HT-29 (cell line): ENCODE measurements around the gene KRT33A. TPM values are rescaled to one million over a fixed set of nuclear protein-coding genes. Genes with fewer than 3 reads are reported as not detected.
"Not testable (repeated sequence)": the region's sequence is repeated elsewhere in the genome, so short reads cannot be mapped to it uniquely, and the experiment has no call there.

Source experiments
- DNase-seq: peaks from one replicate; pipeline ENCODE4 v3.0.0-alpha.2; 2015; ENCODE audit warnings: low spot score
- total RNA-seq: library from RNA; depleted of rRNA; stranded (reverse); fragments of >200 nt; shearing (Covaris generic); gene quantifications from 2 replicates; pipeline ENCODE4 v1.2.3, GENCODE V29; 2014; rRNA removed

KRT33A gene
- not detected in 2 replicates for total RNA-seq

DNA sequence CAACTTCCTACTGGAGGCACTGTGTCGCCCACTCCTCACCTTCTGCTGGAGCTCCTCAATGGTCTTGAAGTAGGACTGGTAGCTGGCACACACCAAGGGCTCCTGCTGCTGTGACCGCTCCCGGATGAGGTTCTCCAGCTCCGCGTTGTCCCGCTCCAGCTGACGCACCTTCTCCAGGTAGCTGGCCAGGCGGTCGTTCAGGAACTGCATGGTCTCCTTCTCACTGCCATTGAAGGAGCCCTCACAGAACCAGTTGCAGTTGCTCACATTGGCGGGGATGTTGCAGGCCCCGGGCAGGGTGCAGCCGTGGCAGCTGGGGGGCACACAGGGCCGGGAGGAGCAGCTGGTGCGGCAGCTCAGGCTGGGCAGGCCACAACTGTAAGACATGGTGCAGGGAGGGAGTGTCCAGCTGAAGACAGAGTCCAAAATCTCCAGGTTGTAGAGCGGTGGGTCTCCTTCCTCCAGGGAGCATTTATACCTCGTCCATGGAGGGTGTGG is at the start of gene KRT33A:
TSS of gene KRT33A (minus strand) at position 448 of the 498 bp plus-strand sequence. CDS start at position 387, 61 bp downstream.
- not testable (repeated sequence) for DNase-seq

DNA sequence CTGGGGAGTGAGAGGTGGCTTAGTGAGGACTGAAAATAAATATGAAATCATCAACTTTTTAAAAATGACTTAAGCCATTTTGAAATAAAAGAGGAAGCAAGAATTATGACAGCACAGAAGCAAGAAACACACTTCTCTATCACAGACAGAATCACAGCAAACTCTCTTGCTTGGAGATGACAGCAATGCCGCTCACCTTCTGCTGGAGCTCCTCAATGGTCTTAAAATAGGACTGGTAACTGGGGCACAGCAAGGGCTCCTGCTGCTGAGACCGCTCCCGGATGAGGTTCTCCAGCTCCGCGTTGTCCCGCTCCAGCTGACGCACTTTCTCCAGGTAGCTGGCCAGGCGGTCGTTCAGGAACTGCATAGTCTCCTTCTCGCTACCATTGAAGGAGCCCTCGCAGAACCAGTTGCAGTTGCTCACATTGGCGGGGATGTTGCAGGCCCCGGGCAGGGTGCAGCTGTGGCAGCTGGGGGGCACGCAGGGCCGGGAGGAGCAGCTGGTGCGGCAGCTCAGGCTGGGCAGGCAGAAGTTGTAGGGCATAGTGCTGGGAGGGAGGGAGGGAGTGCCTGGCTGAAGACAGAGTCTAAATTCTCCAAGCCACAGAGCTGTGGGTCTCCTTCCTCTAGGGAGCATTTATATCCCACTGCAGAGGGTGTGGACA is 46.5 kb upstream of the KRT33A start, which contains the start of gene KRT31:
TSS of gene KRT31 (minus strand) at position 613 of the 665 bp plus-strand sequence. CDS start at position 544, 69 bp downstream.
- no peak for DNase-seq

DNA sequence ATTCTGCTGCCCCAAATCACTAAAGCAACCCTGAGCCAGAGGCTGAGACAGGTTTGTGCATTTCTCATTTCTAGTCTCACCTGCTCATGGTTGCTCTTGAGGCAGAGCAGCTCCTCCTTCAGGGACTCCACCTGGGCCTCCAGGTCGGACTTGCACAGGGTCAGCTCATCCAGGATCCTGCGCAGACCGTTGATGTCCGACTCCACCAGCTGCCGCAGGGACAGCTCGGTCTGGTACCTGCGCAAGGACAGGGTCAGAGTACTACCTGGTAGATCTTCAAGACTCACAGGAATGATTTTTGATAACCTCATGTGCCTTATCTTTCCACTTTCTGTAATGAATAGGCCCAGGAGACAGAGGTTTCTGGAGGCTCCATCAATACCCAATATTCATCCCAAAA is 45.7 kb upstream of the KRT33A start:
- no peak for DNase-seq

DNA sequence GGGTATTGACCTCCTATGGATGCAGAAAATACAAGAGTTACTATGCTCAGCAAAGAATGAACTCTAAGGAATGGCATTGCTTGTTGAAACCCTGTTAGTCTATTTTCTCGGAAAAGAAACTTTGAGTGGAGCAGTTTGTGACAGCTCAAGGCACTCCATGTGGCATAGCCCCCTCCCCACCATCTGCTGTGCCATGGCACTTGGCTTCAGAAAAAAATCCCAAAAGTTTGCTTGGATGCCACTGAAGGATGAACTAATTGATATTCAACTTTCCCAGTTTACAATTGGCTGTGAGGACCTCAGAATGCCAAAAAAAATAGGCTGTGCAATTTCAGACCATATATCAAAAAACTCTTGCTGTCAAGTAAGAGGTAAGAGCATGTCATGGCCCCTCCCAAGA is 45.0 kb upstream of the KRT33A start:
- DNase-seq, result no peak

- not testable (repeated sequence) for DNase-seq
Observed at GRCh38 chr17:41395044-41395443, 44.4 kb upstream of the KRT33A start.

DNA sequence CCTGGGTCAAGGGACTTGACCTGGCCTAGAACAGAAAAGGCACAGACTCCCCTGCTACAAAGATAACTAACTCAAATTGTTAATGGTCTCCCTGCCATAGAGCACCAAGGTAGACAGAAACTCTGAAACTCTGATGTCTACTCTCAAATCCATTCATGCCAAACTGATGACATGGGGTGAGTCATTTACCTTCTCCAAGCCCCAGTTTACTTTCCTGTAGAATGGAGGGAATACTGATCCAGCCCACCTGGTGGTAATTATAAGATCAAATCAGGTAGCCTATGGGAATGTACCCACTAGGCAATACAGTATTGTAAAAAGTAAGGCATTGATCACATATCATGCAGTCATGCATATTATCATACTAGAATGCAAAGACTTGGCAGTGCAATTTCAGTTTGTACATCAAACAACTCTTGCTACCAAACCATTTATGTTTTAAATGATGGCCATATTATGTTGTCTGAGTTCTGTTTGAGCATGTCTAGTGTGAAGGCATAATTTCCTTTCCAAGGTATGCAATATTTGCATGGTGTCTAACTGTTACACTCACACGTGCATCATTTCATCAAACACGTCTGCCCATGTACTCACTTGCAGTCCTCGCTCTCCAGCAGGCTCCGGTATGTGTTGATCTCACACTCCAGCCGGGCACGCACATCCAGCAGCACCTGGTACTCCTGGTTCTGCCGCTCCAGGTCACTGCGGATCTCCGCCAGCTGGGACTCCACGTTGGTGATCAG is 43.8 kb upstream of the KRT33A start:
- no peak for DNase-seq

DNA sequence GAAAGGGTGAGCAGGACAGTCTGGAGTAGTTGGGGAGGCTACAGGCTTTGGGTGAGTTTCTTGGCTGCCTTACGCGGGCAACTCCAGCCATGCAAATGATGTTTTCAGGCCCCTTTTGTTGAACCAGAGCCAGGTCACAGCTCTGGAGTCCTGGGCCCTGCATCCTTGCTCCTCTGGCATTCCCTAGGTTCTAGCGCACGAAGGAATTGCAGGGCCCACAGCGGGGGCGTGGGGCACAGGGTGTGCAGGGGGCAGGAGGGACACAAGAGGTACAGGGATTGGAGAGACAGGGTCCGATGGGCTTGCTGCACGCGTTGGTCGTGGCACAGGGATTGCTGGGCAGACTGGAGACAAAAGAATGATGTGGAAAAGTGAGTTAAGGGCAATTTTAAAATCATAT is 43.2 kb upstream of the KRT33A start:
- no peak for DNase-seq

DNA sequence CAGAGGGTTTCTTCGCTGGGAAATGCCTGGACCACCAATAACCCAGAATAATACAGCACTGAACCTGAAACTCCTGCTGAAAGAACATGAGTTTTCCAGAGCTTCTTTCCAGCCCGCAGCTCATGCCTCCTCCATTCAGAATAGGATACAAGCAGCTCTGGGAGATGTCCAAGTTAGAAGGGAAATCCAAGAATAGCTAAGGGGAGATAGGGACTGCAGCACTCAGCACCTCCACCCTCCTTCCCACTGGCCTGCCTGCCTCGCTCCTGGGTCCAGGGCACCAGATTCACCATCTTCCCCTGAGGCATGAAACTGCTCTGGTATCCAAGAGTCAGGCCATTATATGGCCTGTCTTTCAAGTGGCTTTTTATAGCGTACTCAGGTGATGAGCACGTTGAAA is 42.7 kb upstream of the KRT33A start:
- no peak for DNase-seq

DNA sequence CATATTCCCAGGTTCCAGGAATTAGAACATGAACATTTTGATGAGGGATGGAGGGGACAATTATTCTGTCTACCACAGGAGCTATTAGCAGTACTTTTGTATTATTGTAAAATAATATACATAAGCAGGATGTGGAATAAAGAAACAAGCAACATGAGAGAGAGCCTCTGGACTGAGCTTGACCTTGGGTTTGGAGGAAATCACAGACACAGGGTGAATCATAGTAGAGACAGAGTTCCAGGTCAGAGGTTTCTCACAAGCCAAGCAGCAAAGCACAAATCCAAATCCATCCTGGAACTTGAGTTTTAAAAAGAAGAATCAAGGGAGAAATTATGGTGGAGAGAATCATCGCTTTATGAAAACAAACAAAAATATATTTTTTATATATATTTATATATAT is 41.6 kb upstream of the KRT33A start:
- DNase-seq, result no peak

DNA sequence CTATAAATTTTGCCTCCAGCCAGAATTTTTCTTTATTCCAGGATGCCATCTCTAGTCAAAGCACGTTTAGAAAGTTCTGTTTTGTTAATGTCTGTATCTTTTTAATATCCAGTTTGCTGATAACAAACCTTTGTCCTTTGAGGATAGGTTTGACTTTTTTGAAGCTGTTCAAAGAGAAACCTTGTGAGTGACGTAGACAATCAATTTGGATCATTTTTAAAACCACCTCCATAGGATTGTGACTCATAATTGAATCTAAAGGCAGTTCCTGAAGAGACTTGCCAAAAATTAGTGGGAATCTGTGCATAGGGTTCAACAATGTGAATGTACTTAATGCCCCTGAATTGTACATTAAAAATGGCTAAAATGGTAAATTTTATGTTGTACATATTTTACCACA is 40.9 kb upstream of the KRT33A start:
- no peak for DNase-seq

DNA sequence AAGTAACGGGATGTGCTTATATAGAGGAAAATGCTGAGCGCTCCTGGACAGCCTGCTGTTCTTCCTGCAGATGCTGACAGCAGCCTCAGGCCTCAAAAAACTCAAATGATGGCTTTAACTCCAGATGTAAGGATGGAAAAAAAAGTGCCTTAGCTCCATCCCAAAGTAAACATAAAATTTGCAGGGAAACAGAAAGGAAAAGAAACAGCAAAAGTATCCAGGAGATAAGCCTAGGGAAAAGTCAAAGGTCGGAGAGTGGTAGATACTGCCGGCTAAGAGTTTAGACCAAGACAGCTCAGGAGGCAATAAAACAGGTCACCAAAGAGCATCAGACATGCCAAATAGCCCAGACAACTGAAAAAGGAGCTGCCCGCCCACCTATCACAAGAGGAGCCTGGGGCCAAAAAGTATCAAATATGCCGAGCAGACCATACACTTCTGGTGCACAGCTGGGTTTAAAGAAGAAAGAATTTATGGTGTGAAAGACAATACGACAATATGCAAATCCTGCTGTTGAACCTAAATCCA is 39.8 kb upstream of the KRT33A start:
- DNase-seq, result no peak

GRCh38 chr17:41387670-41388069 is 37.0 kb upstream of the KRT33A start:
- no peak for DNase-seq

DNA sequence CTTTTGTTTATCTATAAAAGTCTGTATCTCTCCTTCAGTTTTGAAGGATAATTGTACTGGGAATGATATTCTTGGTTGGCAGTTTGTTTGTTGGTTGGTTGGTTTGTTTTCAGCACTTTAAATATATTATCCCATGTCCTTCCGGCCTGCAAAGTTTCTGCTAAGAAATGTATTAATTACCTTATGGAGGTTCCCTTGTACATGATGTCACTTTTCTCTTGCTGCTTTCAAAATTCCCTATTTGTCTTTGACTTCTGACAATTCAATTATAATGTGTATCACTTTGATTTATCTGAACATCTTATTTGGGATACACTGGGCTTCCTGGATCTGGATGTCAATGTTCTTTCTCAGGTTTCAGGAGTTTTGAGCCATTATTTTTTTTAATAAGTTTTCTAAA is 35.6 kb upstream of the KRT33A start:
- no peak for DNase-seq

DNA sequence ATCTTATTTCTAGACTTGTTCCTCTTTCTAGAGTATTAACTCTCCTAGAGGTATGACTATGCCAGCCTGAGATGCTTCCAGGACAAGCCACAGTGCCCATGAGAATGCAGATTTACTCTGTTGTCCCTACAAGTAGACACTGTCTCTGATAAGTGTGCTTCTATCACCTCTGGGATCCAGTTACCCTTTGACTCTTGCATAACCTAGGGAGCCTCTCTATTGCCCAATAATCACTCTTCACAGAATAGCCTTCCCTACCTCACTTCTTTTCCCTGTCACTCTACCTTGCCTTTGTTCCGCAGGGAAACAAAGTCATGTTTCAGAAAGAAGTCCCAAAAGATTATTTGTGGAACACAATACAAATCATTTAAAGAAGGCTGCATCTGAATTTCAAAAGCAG is 33.1 kb upstream of the KRT33A start:
- no peak for DNase-seq

DNA sequence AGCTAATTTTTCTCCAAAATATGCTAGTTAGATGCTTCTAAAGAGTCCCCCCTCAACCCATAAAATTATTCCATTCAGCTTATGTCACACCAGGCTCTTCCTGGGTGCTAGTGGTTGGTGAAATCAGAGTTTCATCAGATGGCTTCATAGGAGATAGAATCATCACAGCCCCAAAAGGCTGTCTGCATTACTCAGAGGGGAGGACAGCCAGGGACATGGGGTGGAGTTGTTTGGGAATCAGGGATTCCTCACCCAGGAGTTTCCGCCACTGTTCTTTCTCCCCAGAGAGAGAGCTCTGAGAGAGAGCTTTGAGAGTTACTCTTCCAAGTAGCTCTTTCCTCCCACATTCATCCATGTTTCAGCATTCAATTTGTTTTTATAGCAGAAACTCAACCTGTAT is 31.8 kb upstream of the KRT33A start:
- no peak for DNase-seq

GRCh38 chr17:41381943-41382342 is 31.3 kb upstream of the KRT33A start, which contains the start of gene KRT34:
TSS of gene KRT34 (minus strand) at chr17:41382306. CDS start at chr17:41382246, 60 bp downstream.
- DNase-seq, result not testable (repeated sequence)

DNA sequence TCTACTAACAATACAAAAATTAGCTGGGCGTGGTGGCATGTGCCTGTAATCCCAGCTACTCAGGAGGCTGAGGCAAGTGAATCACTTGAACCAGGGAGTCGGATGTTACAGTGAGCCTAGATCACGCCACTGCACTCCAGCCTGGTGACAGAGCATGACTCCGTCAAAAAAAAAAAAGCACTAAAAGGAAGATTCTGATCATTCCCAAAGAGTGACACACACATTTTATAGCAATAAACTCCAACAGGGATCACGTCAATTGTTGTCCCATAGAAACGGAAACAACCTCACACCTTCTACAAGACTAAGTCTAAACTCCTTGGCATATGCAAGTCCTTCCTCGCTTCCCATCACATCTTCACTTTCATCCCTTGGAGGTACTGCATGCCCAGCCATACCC is 29.5 kb upstream of the KRT33A start:
- DNase-seq, result not testable (repeated sequence)

DNA sequence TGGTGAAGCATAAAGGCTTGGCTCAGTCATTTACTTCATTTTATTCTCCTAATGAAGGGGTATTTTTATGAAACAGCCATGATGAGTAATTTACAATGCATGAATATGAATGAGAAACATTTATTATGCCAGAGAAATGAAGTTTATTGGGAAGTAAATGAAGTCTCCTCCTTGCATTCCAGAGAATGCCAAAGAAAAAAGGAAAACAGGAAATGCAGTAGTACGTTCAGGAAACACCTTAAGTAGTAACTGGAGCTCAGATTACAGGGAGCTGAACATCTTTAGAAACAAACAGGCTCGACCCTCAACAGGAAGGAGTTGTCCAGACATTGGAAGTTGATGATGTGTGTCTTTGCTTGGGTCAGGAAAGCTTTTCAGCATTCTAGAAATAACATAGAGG is 26.9 kb upstream of the KRT33A start:
- DNase-seq, result no peak

DNA sequence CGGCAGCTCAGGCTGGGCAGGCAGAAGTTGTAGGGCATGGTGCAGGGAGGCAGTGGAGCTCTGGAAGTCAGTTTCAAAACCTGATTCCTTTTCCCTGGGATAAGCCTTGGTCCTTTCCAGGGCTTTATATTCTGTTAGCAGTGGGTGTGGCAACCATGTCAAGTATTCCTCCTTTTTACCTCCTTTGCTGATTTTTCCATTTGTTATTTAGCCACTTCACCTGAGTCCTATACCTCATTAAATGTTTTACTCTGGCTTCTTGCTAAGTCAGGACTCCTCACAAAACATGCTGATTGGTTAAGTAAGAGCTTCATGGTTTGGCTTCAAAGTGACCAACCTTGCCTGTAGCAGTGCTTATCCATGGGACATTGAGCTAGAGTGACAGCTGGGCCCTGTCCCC is 19.1 kb upstream of the KRT33A start, which contains the start of gene KRT33B:
TSS of gene KRT33B (minus strand) at position 101 of the 400 bp plus-strand sequence. CDS start at position 38, 63 bp downstream.
- no peak for DNase-seq

- no peak for DNase-seq
Observed at GRCh38 chr17:41369023-41369422, 18.4 kb upstream of the KRT33A start.

DNA sequence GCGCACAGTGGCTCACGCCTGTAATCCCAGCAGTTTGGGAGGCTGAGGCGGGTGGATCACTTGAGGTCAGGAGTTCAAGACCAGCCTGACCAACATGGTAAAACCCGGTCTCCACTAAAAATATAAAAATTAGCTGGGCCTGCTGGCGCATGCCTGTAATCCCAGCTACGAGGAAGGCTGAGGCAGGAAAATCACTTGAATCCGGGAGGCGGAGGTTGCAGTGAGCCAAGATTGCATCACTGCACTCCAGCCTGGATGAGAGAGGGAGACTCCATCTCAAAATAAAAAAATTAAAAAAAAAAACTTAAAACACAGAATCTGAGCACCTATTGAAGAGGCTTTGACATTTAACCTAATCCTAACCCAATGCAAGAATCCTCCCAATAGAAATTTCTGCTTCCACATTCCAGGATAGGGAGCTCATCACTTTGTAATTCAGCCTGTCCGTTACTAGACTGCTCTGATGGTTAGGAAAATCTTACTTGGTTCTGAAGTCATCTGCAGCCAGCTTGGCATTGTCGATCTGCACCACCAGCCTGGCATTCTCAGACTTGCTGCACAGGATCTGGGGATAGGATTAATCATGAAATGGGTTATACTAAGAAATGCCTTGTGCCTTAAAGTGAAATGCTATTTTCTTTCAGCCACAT is 16.9 kb upstream of the KRT33A start:
- no peak for DNase-seq

DNA sequence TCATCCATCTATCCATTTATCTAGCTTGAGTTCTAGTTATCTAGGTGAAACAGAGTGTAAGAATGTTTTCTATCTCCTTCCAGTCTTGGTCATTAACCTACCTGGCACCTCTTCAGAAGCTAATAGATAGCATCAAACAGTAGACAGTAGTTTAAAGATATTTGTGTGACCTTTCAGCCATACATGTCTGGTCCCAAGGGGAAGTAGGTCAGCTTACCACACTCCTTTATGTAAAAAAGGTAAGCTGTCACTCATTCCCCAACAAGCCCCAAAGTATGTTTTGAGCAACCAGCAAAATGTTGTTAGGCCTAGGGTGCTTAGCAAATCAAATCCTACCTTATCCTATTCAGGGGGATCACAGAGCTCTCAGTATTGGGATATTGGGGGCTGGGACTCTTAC is 15.4 kb upstream of the KRT33A start:
- DNase-seq, result no peak
